GM19455 (cell line): ENCODE measurements around the gene DAPK2.
A peak's percentile ranks its signal among the peaks of the same experiment; 100 is the strongest.
"Not testable (repeated sequence)": the region's sequence is repeated elsewhere in the genome, so short reads cannot be mapped to it uniquely, and the experiment has no call there.

ENCODE experiments used
- ATAC-seq: cut with Tn5 transposase; IDR thresholded peaks from one replicate; pipeline ENCODE4 v1.9.1; 2021; ENCODE audit not compliant: unreplicated experiment

DAPK2 gene

GRCh38 chr15:64058279-64058678 lies 12.0 kb upstream of the DAPK2 start:
- ATAC-seq, result no peak

GRCh38 chr15:64053674-64054073 lies 7.4 kb upstream of the DAPK2 start:
- not testable (repeated sequence) for ATAC-seq

DNA sequence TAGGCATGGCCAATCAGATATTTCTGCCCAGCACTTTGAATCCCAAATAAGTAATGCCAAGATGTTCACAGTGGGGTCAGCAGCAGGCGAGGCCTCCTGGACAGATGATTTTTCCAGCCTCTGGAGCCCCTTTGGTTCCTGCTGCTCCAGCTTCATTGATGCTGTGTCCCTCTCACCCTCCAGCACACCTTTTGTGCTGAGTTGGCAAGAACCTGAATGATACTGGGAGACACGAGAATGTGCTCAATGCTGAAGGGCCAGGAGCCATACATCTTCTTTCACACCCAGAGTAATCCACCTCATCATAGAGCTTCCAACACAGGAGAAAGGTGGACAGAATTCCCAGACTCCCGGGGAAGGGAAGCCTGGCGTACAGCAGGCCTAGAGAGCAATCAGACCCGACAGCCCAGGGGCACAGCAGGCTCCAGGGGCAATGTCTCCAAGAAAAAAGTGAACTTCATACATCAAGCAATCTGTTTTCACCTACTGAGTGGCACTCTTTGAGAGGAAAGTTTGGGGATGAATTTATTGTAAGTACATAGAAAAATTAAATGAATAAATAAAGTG lies 6.7 kb upstream of the DAPK2 start:
- no peak for ATAC-seq

- ATAC-seq, result no peak
Observed at GRCh38 chr15:64051407-64052259, 5.3 kb upstream of the DAPK2 start.

DNA sequence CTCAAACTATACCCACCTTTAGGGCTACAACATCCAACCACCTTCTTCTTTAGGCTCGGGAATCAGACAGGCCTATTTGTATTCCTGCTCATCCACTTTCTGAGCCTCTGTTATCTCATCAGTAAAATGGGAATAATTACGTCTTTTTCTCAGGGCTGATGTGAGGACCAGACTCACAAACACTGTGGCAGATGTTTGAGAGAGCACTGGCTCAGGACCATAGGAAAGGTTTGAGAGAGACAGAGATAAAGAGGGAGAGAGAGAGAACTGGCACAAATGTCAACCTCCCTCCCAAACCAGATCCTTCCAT lies 4.8 kb upstream of the DAPK2 start:
- no peak for ATAC-seq

GRCh38 chr15:64050281-64051092 lies 4.2 kb upstream of the DAPK2 start:
- no peak for ATAC-seq

DNA sequence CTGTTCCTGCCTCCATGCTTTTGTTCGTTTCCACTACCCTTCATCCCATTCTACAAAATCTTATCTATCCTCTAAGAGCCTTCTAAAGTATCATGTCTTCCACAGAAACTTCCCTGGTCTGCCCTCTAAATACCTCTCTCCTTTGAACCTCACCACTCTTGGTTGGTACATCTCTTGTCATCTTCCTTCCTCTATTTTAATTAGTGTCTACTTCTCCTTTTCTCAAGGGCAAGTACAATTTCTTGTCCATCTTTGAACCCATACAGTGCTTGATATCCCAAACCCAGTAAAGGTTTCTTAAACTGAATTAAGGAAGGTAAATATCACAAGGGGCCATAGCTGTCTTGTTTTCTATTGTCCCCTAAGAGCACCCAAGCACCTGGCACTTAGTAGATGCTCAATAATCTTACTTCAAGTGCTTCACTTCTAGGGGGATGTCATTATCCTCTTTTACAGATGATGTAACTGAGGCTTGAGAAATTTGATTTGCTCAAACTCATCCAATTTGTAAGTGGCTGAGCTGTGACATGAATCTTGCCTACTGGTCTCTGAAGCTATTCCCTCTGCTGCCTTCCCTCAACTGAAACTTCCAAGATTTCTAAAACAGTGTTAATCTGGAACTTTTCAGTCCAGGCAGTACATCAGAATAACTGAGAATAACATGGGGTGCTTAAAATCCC lies 2.6 kb upstream of the DAPK2 start:
- no peak for ATAC-seq

GRCh38 chr15:64045774-64046420 lies 388 bp downstream of the DAPK2 start:
- peak; percentile 31 for ATAC-seq

- no peak for ATAC-seq
Observed at GRCh38 chr15:64045101-64045435, 1.2 kb downstream of the DAPK2 start.

DNA sequence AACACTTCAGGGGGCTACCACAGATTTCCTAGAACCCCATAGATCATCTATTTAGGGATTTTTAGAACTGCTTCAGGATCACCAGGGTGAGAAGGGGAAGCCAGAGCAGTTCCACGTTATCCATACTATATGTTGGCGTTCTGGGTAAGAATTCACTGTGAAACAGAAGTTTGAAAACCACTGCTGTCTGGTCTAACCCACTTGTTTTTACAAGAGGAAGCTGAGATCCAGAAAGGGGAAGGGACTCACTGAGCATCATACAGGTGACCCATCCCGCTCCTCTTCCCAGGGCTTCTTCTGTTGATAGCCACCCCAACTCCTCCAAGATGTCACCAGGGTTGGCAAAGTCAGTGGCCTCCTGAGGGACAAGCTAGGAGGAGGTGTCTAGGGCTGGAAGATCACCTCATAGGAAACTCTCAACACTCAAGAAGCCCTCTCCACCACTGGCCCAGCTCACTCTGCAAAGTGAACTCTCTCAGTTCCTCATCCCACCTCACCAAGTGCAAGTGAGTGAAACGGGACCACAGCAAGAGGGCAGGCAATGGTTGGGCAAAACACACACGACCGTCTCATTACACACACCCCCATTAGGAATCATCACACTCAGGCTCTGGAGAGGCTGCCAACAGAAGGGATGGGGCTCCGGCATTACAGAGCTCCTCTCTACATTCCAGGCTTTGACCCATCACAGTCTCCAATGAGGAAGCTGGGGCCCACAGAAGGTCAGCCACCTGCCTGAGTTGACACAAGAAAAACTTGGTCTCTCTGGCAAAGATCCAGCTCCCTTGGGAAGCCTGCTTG lies 1.8 kb downstream of the DAPK2 start:
- ATAC-seq, result peak; percentile 48

DNA sequence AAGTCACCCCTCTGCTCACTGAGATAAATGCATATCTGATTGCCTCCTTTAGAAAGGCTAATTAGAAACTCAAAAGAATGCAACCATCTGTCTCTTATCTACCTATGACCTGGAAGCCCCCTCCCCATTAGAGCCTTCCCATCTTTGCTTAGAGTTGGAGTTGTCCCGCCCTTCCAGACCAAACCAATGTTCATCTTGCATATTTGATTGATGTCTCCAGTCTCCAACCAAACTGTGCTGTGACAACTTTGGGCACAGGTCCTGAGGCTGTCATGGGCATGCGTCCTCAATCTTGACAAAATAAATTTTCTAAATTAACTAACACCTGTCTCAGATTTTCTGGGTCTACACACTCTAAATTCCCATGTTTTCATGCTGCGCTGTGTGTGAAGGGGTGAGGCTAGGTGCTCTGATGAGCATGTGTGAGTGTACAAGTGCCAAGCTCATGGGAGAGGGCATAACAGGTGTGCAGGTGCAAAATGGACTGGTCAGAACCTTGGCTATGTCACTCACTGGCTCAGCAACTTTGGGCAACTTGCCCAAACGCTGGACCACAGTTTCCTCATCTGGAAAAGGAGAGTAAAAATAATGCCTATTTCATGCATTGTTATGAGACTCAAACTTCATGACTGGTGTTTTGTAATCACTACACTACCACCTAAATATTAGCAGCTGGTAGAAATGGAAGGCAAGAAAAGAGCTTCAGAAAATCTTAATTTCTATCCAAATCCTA lies 7.2 kb downstream of the DAPK2 start:
- ATAC-seq, result no peak

GRCh38 chr15:64037966-64038365 lies 8.3 kb downstream of the DAPK2 start:
- ATAC-seq, result no peak

- no peak for ATAC-seq
Observed at GRCh38 chr15:64037116-64037515, 9.2 kb downstream of the DAPK2 start.

GRCh38 chr15:64035525-64035924 lies 10.8 kb downstream of the DAPK2 start:
- ATAC-seq, result no peak

DNA sequence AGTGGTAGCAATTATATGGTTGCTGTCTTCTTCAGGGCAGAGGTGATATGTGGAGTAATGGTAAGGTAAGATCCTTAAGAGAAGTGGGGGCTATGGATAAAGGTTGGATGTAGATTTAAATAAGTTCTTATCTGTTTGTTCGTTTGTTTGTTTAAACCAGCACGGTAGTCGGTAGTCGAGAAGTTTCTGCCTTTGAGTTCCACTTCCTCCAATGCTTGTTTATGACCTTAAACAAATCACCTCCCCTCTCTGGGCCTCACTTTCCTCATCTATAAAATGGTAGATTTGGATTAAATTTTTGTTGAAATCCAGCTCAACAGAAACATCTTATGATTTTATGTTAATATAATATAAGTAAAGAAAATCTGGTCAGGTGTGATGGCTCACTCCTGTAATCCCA lies 11.8 kb downstream of the DAPK2 start:
- no peak for ATAC-seq

GRCh38 chr15:64032329-64032728 lies 14.0 kb downstream of the DAPK2 start:
- no peak for ATAC-seq

- no peak for ATAC-seq
Observed at GRCh38 chr15:64030123-64030522, 16.2 kb downstream of the DAPK2 start.

DNA sequence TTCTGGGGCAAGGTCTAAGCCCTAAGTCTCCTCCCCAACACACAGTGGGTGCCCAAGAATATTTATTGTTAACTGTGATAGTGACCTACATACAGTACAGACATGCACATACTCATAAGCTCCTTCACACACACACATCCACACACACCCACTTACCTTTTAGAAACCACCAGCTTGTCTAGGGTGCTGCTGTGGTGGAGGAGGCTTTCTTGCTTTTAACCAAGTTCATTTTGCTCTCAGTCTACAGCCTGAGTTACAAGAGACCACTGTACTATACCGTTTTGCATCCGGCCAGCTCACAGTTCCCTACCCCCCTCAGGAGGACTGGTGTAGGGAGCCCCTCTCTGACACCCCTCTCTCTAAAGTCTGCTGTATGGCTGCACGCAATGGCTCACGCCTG lies 16.7 kb downstream of the DAPK2 start:
- ATAC-seq, result no peak

GRCh38 chr15:64029110-64029509 lies 17.2 kb downstream of the DAPK2 start:
- no peak for ATAC-seq

- no peak for ATAC-seq
Observed at GRCh38 chr15:64026591-64026990, 19.7 kb downstream of the DAPK2 start.
